ENCODE measurements around the gene S100A7. TPM values are rescaled to one million over a fixed set of nuclear protein-coding genes. Genes with fewer than 3 reads are reported as not detected.

Gene S100A7
- total RNA-seq, 1 donor from 2014 or later = not detected

GRCh38 chr1:153432874-153433681, 27.4 kb downstream of the S100A7 start:
- H3K27ac ChIP-seq (ENCODE audit: low read depth, low read length) = no peak overlapping the region
- H3K4me1 ChIP-seq (ENCODE audit: control insufficient read depth in 3 of 3, insufficient read depth in 3 of 3, low read length in 3 of 3) = no peaks in the 10 kb centered on the region
- no peaks in the 10 kb centered on the region for H3K9me3 ChIP-seq (ENCODE audit: control insufficient read depth in 3 of 3, low read length in 3 of 3)
- no peaks in the 10 kb centered on the region for H3K36me3 ChIP-seq (ENCODE audit: control insufficient read depth in 3 of 3, insufficient read depth in 3 of 3, low read length in 3 of 3)
- peaks cover 4 to 12% (median 9%) of the 10 kb centered on the region in 3 donors for H3K27me3 ChIP-seq (ENCODE audit: control insufficient read depth in 3 of 3, insufficient read depth in 3 of 3, low read length in 3 of 3)
- H3K4me3 ChIP-seq (ENCODE audit: low read length in 3 of 3) = no peak overlapping the region
- no peak overlapping the region for H3K9ac ChIP-seq (ENCODE audit: low read depth in 1 of 3, low read length in 3 of 3)

- no peak overlapping the region for H3K27ac ChIP-seq (ENCODE audit: low read depth, low read length)
- peaks cover 8 to 11% (median 9%) of the 10 kb centered on the region in 3 donors for H3K27me3 ChIP-seq (ENCODE audit: control insufficient read depth in 3 of 3, insufficient read depth in 3 of 3, low read length in 3 of 3)
- H3K4me1 ChIP-seq (ENCODE audit: control insufficient read depth in 3 of 3, insufficient read depth in 3 of 3, low read length in 3 of 3) = no peaks in the 10 kb centered on the region
- H3K9me3 ChIP-seq (ENCODE audit: control insufficient read depth in 3 of 3, low read length in 3 of 3) = no peaks in the 10 kb centered on the region
- H3K4me3 ChIP-seq (ENCODE audit: low read length in 3 of 3) = no peak overlapping the region
- H3K36me3 ChIP-seq (ENCODE audit: control insufficient read depth in 3 of 3, insufficient read depth in 3 of 3, low read length in 3 of 3) = no peaks in the 10 kb centered on the region
- no peak overlapping the region for H3K9ac ChIP-seq (ENCODE audit: low read depth in 1 of 3, low read length in 3 of 3)
Observed at GRCh38 chr1:153431928-153432327, 28.5 kb downstream of the S100A7 start.

GRCh38 chr1:153431427-153431826, 29.0 kb downstream of the S100A7 start:
- H3K27ac ChIP-seq (ENCODE audit: low read depth, low read length) = no peak overlapping the region
- H3K4me3 ChIP-seq (ENCODE audit: low read length in 3 of 3) = no peak overlapping the region
- no peaks in the 10 kb centered on the region for H3K4me1 ChIP-seq (ENCODE audit: control insufficient read depth in 3 of 3, insufficient read depth in 3 of 3, low read length in 3 of 3)
- H3K27me3 ChIP-seq (ENCODE audit: control insufficient read depth in 3 of 3, insufficient read depth in 3 of 3, low read length in 3 of 3) = peaks cover 8 to 11% (median 9%) of the 10 kb centered on the region in 3 donors
- no peaks in the 10 kb centered on the region for H3K9me3 ChIP-seq (ENCODE audit: control insufficient read depth in 3 of 3, low read length in 3 of 3)
- no peak overlapping the region for H3K9ac ChIP-seq (ENCODE audit: low read depth in 1 of 3, low read length in 3 of 3)
- H3K36me3 ChIP-seq (ENCODE audit: control insufficient read depth in 3 of 3, insufficient read depth in 3 of 3, low read length in 3 of 3) = no peaks in the 10 kb centered on the region

GRCh38 chr1:153431002-153431401, 29.4 kb downstream of the S100A7 start:
- Histone ChIP-seq H3K27ac (ENCODE audit: low read depth, low read length) (no peak overlapping the region), H3K4me1 (ENCODE audit: control insufficient read depth in 3 of 3, insufficient read depth in 3 of 3, low read length in 3 of 3) (no peaks in the 10 kb centered on the region), H3K4me3 (ENCODE audit: low read length in 3 of 3) (no peak overlapping the region), H3K9ac (ENCODE audit: low read depth in 1 of 3, low read length in 3 of 3) (no peak overlapping the region), H3K9me3 (ENCODE audit: control insufficient read depth in 3 of 3, low read length in 3 of 3) (no peaks in the 10 kb centered on the region), H3K36me3 (ENCODE audit: control insufficient read depth in 3 of 3, insufficient read depth in 3 of 3, low read length in 3 of 3) (no peaks in the 10 kb centered on the region), H3K27me3 (ENCODE audit: control insufficient read depth in 3 of 3, insufficient read depth in 3 of 3, low read length in 3 of 3) (peaks cover 8 to 11% (median 9%) of the 10 kb centered on the region in 3 donors)

- Histone ChIP-seq H3K9me3 (ENCODE audit: control insufficient read depth in 3 of 3, low read length in 3 of 3) (no peaks in the 10 kb centered on the region), H3K4me3 (ENCODE audit: low read length in 3 of 3) (no peak overlapping the region), H3K36me3 (ENCODE audit: control insufficient read depth in 3 of 3, insufficient read depth in 3 of 3, low read length in 3 of 3) (no peaks in the 10 kb centered on the region), H3K4me1 (ENCODE audit: control insufficient read depth in 3 of 3, insufficient read depth in 3 of 3, low read length in 3 of 3) (no peaks in the 10 kb centered on the region), H3K27ac (ENCODE audit: low read depth, low read length) (no peak overlapping the region), H3K27me3 (ENCODE audit: control insufficient read depth in 3 of 3, insufficient read depth in 3 of 3, low read length in 3 of 3) (peaks cover 8 to 11% (median 9%) of the 10 kb centered on the region in 3 donors), H3K9ac (ENCODE audit: low read depth in 1 of 3, low read length in 3 of 3) (no peak overlapping the region)
Observed at GRCh38 chr1:153430561-153430960, 29.9 kb downstream of the S100A7 start.

GRCh38 chr1:153430166-153430553, 30.3 kb downstream of the S100A7 start:
- peaks cover 8 to 13% (median 9%) of the 10 kb centered on the region in 3 donors for H3K27me3 ChIP-seq (ENCODE audit: control insufficient read depth in 3 of 3, insufficient read depth in 3 of 3, low read length in 3 of 3)
- no peaks in the 10 kb centered on the region for H3K4me1 ChIP-seq (ENCODE audit: control insufficient read depth in 3 of 3, insufficient read depth in 3 of 3, low read length in 3 of 3)

GRCh38 chr1:153429266-153430165, 30.9 kb downstream of the S100A7 start:
- Histone ChIP-seq H3K4me3 (ENCODE audit: low read length in 3 of 3) (no peak overlapping the region), H3K9me3 (ENCODE audit: control insufficient read depth in 3 of 3, low read length in 3 of 3) (no peaks in the 10 kb centered on the region), H3K27me3 (ENCODE audit: control insufficient read depth in 3 of 3, insufficient read depth in 3 of 3, low read length in 3 of 3) (peaks cover 8 to 10% (median 9%) of the 10 kb centered on the region in 3 donors), H3K9ac (ENCODE audit: low read depth in 1 of 3, low read length in 3 of 3) (no peak overlapping the region), H3K4me1 (ENCODE audit: control insufficient read depth in 3 of 3, insufficient read depth in 3 of 3, low read length in 3 of 3) (no peaks in the 10 kb centered on the region), H3K36me3 (ENCODE audit: control insufficient read depth in 3 of 3, insufficient read depth in 3 of 3, low read length in 3 of 3) (no peaks in the 10 kb centered on the region), H3K27ac (ENCODE audit: low read depth, low read length) (no peak overlapping the region)

More at GRCh38 chr1:153430166-153430553, 30.3 kb downstream of the S100A7 start:
- Histone ChIP-seq H3K9me3 (ENCODE audit: control insufficient read depth in 3 of 3, low read length in 3 of 3) (no peaks in the 10 kb centered on the region), H3K36me3 (ENCODE audit: control insufficient read depth in 3 of 3, insufficient read depth in 3 of 3, low read length in 3 of 3) (no peaks in the 10 kb centered on the region), H3K4me3 (ENCODE audit: low read length in 3 of 3) (no peak overlapping the region), H3K9ac (ENCODE audit: low read depth in 1 of 3, low read length in 3 of 3) (no peak overlapping the region), H3K27ac (ENCODE audit: low read depth, low read length) (no peak overlapping the region)

- Histone ChIP-seq H3K9me3 (ENCODE audit: control insufficient read depth in 3 of 3, low read length in 3 of 3) (no peaks in the 10 kb centered on the region), H3K4me1 (ENCODE audit: control insufficient read depth in 3 of 3, insufficient read depth in 3 of 3, low read length in 3 of 3) (no peaks in the 10 kb centered on the region), H3K4me3 (ENCODE audit: low read length in 3 of 3) (no peak overlapping the region), H3K36me3 (ENCODE audit: control insufficient read depth in 3 of 3, insufficient read depth in 3 of 3, low read length in 3 of 3) (no peaks in the 10 kb centered on the region), H3K9ac (ENCODE audit: low read depth in 1 of 3, low read length in 3 of 3) (no peak overlapping the region), H3K27ac (ENCODE audit: low read depth, low read length) (no peak overlapping the region), H3K27me3 (ENCODE audit: control insufficient read depth in 3 of 3, insufficient read depth in 3 of 3, low read length in 3 of 3) (peaks cover 8 to 9% (median 9%) of the 10 kb centered on the region in 3 donors)
Observed at GRCh38 chr1:153428791-153429190, 31.7 kb downstream of the S100A7 start.

GRCh38 chr1:153428073-153428638, 32.3 kb downstream of the S100A7 start:
- peaks cover 8 to 9% (median 9%) of the 10 kb centered on the region in 3 donors for H3K27me3 ChIP-seq (ENCODE audit: control insufficient read depth in 3 of 3, insufficient read depth in 3 of 3, low read length in 3 of 3)
- H3K9me3 ChIP-seq (ENCODE audit: control insufficient read depth in 3 of 3, low read length in 3 of 3) = no peaks in the 10 kb centered on the region
- no peak overlapping the region for H3K4me3 ChIP-seq (ENCODE audit: low read length in 3 of 3)
- no peaks in the 10 kb centered on the region for H3K4me1 ChIP-seq (ENCODE audit: control insufficient read depth in 3 of 3, insufficient read depth in 3 of 3, low read length in 3 of 3)
- H3K9ac ChIP-seq (ENCODE audit: low read depth in 1 of 3, low read length in 3 of 3) = no peak overlapping the region
- no peaks in the 10 kb centered on the region for H3K36me3 ChIP-seq (ENCODE audit: control insufficient read depth in 3 of 3, insufficient read depth in 3 of 3, low read length in 3 of 3)
- no peak overlapping the region for H3K27ac ChIP-seq (ENCODE audit: low read depth, low read length)

Measured in skeletal muscle tissue (tissue), 4 donors.